Effector memory CD8-positive, alpha-beta T cell (primary cell): ENCODE data around the gene VEGFD.
"Not testable (repeated sequence)": the region's sequence is repeated elsewhere in the genome, so short reads cannot be mapped to it uniquely, and the experiment has no call there.

Source experiments
- ATAC-seq: fragments of 150-1000 bp; cut with Tn5 transposase; replicated peaks from 2 replicates; pipeline ENCODE4 v1.10.0; 2021; ENCODE audit warnings: mild to moderate bottlenecking, moderate library complexity
- DNase-seq, 3 experiments: peaks; one replicate each; pipeline ENCODE4 v3.0.0; 2021
- H3K27ac Mint-ChIP-seq, 2 donors: one replicate each; pipeline ENCODE4 v1.8.0; 2022; ENCODE audit warnings: mild to moderate bottlenecking in 2 of 2, mixed read lengths in 2 of 2, moderate library complexity in 2 of 2
- H3K27me3 Mint-ChIP-seq, 2 donors: one replicate each; pipeline ENCODE4 v1.8.0; 2022; ENCODE audit warnings: mixed read lengths in 2 of 2
- H3K36me3 Mint-ChIP-seq: one replicate; pipeline ENCODE4 v1.8.0; 2022; ENCODE audit warnings: mild to moderate bottlenecking, moderate library complexity, mixed read lengths; ENCODE audit not compliant: insufficient read depth
- H3K4me1 Mint-ChIP-seq, 2 donors: one replicate each; pipeline ENCODE4 v1.8.0; 2022; ENCODE audit warnings: low read depth in 2 of 2, mixed read lengths in 2 of 2
- H3K4me3 Mint-ChIP-seq, 2 donors: one replicate each; pipeline ENCODE4 v1.8.0; 2022; ENCODE audit warnings: mild to moderate bottlenecking in 2 of 2, mixed read lengths in 2 of 2, moderate library complexity in 2 of 2
- H3K9me3 Mint-ChIP-seq, 2 donors: one replicate each; pipeline ENCODE4 v1.8.0; 2022; ENCODE audit warnings: mixed read lengths in 2 of 2

The VEGFD gene

DNA sequence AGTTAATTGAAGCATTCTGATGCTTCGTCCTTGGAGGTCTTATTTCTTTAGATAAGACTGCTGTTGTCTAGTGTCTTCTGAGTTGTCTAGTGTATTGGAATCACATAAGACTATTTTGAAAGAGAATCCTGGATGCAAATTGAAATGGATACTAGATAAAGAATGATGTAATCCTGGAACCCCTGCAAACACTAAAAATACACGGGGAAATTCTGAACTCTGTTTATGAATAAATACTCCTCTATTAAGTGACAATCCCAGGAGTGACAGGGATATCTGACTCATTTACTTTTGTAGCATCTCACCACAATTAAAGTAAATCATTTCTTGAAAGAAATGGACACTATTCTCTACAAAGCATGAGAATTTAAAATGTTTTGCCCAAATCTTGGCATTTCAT is 69.7 kb downstream of the VEGFD start:
- Mint-ChIP-seq H3K27me3 (no peaks in the 10 kb centered on the region), H3K4me3 (no peak overlapping the region), H3K4me1 (no peaks in the 10 kb centered on the region), H3K9me3 (no peaks in the 10 kb centered on the region), H3K27ac (no peak overlapping the region), H3K36me3 (peaks cover 8% of the 10 kb centered on the region)
- no peak for DNase-seq
- ATAC-seq: no peak

GRCh38 chrX:15311119-15311518 is 73.1 kb downstream of the VEGFD start:
- no peaks in the 10 kb centered on the region for H3K27me3 Mint-ChIP-seq
- H3K27ac Mint-ChIP-seq: no peak overlapping the region
- H3K36me3 Mint-ChIP-seq: peaks cover 3% of the 10 kb centered on the region
- H3K9me3 Mint-ChIP-seq: no peaks in the 10 kb centered on the region
- no peak for ATAC-seq
- DNase-seq: no peak
- no peaks in the 10 kb centered on the region for H3K4me1 Mint-ChIP-seq
- H3K4me3 Mint-ChIP-seq: no peak overlapping the region

GRCh38 chrX:15310117-15310516 is 74.1 kb downstream of the VEGFD start:
- Mint-ChIP-seq H3K4me1 (no peaks in the 10 kb centered on the region), H3K27me3 (no peaks in the 10 kb centered on the region), H3K27ac (no peak overlapping the region), H3K9me3 (no peaks in the 10 kb centered on the region), H3K4me3 (no peak overlapping the region), H3K36me3 (peaks cover 3% of the 10 kb centered on the region)
- DNase-seq (no peak), ATAC-seq (no peak)

- not testable (repeated sequence) for H3K27ac Mint-ChIP-seq, H3K27me3 Mint-ChIP-seq, H3K4me1 Mint-ChIP-seq, H3K36me3 Mint-ChIP-seq, H3K9me3 Mint-ChIP-seq, ATAC-seq, DNase-seq, H3K4me3 Mint-ChIP-seq
These were observed 78.3 kb downstream of the VEGFD start for GRCh38 chrX:15305899-15306298.

GRCh38 chrX:15301924-15302323 is 82.3 kb downstream of the VEGFD start:
- Mint-ChIP-seq H3K9me3 (no peaks in the 10 kb centered on the region), H3K4me1 (peaks cover 0 to 4% of the 10 kb centered on the region in 2 donors), H3K27ac (no peak overlapping the region), H3K27me3 (no peaks in the 10 kb centered on the region), H3K4me3 (no peak overlapping the region), H3K36me3 (no peaks in the 10 kb centered on the region)
- ATAC-seq (peak; percentile 32), DNase-seq (no peak)

- Mint-ChIP-seq H3K4me3 (no peak overlapping the region), H3K4me1 (peaks cover 0 to 4% of the 10 kb centered on the region in 2 donors), H3K27ac (no peak overlapping the region), H3K36me3 (no peaks in the 10 kb centered on the region), H3K27me3 (no peaks in the 10 kb centered on the region), H3K9me3 (no peaks in the 10 kb centered on the region)
- ATAC-seq (no peak), DNase-seq (no peak)
These were observed 84.0 kb downstream of the VEGFD start for GRCh38 chrX:15299941-15300851.

DNA sequence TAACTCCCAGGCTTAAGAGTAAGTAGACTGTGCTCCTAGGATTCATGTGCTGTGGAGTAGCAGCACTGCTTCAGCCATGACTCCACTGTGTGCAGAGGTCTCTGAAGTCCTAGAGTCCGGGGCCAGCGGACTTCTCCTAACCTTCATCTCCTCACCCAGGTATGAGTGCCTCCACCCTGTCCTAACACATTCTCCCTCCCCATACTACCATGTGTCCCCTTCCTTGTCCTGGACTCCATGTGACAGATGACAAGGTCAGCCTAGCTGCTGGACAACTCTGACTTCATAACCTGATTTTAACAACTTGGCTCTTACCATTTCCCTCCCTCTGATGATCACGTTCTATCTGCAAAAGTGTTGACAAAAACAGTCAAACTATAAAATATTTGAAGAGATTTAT is 85.4 kb downstream of the VEGFD start:
- no peak overlapping the region for H3K27ac Mint-ChIP-seq
- H3K27me3 Mint-ChIP-seq: no peaks in the 10 kb centered on the region
- H3K4me3 Mint-ChIP-seq: no peak overlapping the region
- DNase-seq (no peak), ATAC-seq (no peak)
- no peaks in the 10 kb centered on the region for H3K36me3 Mint-ChIP-seq
- peaks cover 0 to 4% of the 10 kb centered on the region in 2 donors for H3K4me1 Mint-ChIP-seq
- H3K9me3 Mint-ChIP-seq: no peaks in the 10 kb centered on the region

DNA sequence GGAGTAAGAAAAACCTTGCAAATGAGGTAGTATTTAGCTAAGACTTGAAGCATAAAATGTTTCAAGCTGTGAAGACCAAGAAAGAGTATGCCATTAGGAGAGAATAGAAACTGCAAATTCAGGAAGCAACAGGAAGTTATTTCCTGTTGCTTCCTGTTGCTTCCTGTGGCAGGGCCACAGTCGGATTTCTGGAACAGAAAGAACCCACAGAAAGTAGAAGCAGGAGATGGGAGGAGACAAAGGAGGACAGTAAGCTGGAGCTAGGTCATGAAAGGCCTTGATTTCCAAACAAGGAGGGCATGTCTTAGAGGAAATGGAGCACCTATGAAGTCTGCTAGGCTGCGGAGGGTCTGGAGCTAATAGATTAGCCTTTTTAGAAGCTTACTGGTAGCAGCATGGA is 86.0 kb downstream of the VEGFD start:
- Mint-ChIP-seq H3K27me3 (no peaks in the 10 kb centered on the region), H3K4me3 (no peak overlapping the region), H3K4me1 (peaks cover 0 to 4% of the 10 kb centered on the region in 2 donors), H3K9me3 (no peaks in the 10 kb centered on the region), H3K27ac (no peak overlapping the region), H3K36me3 (no peaks in the 10 kb centered on the region)
- DNase-seq: no peak
- ATAC-seq: no peak
